Esophagus squamous epithelium (tissue), 4 donors: ENCODE results near the gene HES2.

Experiments used
- POLR2A ChIP-seq, 4 donors: fragments of 450-650 bp; IDR thresholded peaks; one replicate each; pipeline ENCODE4 v1.6.1; 2017; ENCODE audit warnings: antibody characterized with exemption in 4 of 4, mild to moderate bottlenecking in 4 of 4, moderate library complexity in 3 of 4
- TF ChIP-seq, protein P1 (sequence below), 6 experiments: fragments of 450-650 bp in 4 of 6; fragments of 200-600 bp in 2 of 6; sonication (generic) in 2 of 6; IDR thresholded peaks; one replicate each; pipeline ENCODE4 v1.5.1; 2016 to 2019; ENCODE audit warnings: antibody characterized with exemption in 6 of 6, mild to moderate bottlenecking in 4 of 6, moderate library complexity in 4 of 6

DNA sequence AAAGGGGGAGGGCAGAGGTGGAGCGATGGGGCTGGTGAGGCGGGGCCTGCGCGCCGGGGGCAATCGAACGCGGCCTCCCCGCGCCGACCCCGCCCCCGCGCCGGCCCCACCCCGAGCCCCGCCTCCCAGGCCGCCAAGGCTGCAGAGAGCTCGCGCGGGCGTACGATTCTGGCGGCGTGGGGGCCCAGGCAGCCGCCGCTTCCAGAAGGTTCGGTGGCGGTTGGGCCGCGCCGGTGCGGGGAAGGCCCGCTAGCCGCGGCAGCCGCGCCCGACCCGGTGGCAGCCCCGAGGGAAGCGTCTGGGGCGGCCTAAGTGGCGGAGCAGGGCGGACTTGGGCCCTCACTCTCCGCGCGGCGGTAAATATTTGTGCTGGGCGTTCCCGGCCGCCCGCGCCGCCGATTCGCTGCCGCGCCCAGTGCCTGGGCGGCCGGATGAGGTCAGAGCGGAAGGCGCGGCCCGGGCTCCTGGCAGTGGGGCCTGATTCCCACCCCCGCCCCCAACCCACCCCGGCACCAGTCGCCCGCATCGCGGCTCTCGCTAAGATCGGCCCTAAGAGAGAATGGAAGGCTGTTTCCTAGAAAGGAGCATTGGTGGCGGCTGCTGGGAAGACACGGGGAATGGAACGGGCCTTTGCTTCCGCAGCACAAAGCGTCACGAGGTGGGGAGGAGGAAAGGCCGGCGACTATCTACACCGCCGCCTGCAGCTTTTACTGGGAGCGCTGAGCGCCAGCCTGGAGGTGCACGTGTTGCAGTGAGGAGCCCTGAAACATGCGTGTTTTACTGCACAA lies 26.1 kb downstream of the HES2 start, which contains the start of gene ACOT7:
- TF ChIP-seq, protein P1, sequence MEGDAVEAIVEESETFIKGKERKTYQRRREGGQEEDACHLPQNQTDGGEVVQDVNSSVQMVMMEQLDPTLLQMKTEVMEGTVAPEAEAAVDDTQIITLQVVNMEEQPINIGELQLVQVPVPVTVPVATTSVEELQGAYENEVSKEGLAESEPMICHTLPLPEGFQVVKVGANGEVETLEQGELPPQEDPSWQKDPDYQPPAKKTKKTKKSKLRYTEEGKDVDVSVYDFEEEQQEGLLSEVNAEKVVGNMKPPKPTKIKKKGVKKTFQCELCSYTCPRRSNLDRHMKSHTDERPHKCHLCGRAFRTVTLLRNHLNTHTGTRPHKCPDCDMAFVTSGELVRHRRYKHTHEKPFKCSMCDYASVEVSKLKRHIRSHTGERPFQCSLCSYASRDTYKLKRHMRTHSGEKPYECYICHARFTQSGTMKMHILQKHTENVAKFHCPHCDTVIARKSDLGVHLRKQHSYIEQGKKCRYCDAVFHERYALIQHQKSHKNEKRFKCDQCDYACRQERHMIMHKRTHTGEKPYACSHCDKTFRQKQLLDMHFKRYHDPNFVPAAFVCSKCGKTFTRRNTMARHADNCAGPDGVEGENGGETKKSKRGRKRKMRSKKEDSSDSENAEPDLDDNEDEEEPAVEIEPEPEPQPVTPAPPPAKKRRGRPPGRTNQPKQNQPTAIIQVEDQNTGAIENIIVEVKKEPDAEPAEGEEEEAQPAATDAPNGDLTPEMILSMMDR (IDR thresholded peaks at IDR 0.05), result peak in 3 of 6 experiments; percentile 17 to 40 (median 29)
- TF ChIP-seq POLR2A (IDR thresholded peaks at IDR 0.05), result peak in 2 of 4 donors; percentile 76 to 83
